ENCODE data around the gene RNF183.
"Not testable (repeated sequence)": the region's sequence is repeated elsewhere in the genome, so short reads cannot be mapped to it uniquely, and the experiment has no call there.

Gene RNF183

DNA sequence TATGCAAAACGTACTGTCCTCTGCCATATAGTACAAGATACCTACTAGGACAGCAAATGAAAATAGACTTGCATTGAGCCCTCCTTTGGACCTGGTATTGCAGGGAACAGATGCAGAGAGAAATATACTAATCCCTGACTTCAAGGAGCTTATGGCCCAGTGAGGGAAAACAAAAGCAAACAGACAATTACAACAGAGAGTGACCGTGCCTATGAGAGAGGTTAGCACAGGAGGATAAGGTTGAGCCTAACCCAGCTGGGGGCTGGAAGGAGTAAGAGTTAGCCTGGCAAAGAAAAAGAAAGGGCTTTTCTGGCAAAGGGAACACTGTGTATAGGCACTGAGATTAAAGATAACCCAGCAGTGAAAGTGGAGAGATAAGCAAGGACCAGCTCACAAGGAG is 33.3 kb downstream of the RNF183 start:
- DNase-seq: no peak

GRCh38 chr9:113269355-113269754 is 33.8 kb downstream of the RNF183 start:
- no peak for DNase-seq

- no peak for DNase-seq
Measured at GRCh38 chr9:113267911-113268566, 35.1 kb downstream of the RNF183 start.

- no peak for DNase-seq
Measured at GRCh38 chr9:113266174-113266573, 37.0 kb downstream of the RNF183 start.

- no peak for DNase-seq
Measured at GRCh38 chr9:113261917-113262671, 41.1 kb downstream of the RNF183 start.

DNA sequence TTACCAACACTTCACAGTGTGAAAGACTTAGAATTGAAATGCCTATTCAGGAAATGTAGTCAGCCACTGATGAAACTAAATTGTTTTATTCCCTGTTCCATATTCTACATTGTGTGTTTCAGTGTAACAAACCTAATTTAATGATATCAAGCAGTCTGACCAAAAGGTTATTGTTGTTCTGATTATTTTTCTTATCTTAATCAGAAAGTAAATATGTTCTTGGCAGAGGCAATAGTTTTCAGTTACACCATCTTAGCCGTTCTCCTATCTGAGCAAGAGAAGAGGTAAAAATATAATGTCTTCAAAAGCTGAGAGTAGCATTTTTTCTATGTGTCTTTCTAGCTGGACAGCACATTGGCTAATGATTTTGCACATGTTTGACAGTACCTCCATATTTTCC is 44.9 kb downstream of the RNF183 start:
- DNase-seq: no peak

GRCh38 chr9:113257863-113258262 is 45.3 kb downstream of the RNF183 start:
- no peak for DNase-seq

DNA sequence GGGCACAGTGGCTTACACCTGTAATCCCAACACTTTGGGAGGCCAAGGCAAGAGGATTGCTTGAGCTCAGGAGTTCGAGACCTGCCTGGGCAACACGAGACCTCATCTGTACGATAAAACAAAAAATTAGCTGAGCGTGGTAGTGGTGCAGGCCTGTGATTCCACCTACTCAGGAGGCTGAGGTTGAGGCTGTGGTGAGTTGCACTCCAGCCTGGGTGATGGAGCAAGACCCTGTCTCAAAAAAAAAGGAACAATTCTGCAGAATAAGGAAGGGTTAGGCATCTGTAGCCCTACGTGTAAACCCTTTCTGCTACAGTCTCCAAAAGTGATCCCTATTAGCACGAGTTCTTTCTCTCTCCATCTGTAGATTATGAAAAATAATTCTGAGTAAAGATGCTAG is 47.7 kb downstream of the RNF183 start:
- peak; percentile 34 to 44 (median 38) for DNase-seq

DNA sequence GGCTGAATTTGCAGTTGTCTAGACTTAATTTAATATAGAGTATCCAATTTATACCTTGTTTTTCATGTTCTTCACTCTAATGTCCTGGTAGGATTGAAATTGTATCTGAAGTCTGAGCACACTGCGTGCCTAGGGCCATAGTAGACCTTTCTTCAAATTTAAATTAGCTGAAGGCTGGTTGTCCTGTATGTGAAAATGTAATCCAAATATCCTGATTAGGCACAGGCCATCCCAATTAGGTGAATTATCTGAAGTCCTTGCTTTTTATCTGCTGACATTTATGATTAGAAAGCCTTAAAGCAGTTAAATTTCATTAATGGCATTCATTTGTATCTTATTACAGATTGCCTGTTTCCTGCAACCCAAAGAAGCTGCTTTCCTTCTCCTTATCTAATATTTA is 48.2 kb downstream of the RNF183 start:
- no peak for DNase-seq

GRCh38 chr9:113250807-113251206 is 52.4 kb downstream of the RNF183 start:
- no peak for DNase-seq

DNA sequence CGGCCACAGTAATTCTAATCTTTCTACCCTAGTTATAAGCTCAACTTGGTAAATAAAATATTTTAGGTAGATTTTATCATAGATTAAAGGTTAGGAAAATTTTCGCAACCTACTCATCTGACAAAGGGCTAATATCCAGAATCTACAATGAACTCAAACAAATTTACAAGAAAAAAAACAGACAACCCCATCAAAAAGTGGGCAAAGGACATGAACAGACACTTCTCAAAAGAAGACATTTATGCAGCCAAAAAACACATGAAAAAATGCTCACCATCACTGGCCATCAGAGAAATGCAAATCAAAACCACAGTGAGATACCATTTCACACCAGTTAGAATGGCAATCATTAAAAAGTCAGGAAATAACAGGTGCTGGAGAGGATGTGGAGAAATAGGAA is 53.5 kb downstream of the RNF183 start:
- DNase-seq: not testable (repeated sequence)

DNA sequence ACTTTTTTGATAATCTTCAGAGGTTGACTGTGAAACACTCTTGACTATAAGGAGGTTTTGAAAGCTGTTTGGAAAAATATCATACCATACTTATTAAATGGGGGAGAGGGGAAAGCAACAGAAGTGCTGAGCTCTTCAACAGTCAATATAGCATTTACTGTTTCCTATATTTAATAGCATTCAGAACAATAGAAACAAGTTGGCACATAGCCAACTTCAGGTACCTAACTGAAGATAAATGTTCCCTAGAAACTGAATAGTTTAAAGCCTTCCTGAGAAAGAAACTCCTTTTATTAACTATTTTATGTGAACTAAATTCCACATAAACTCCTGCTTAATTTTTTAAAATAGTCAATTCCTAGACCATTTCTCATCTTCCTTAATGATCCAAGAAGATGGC is 55.5 kb downstream of the RNF183 start:
- no peak for DNase-seq
